Activated CD8-positive, alpha-beta T cell treated with anti-CD3 and anti-CD28 coated beads for 36 hours (primary cell): ENCODE data around the gene CRACDL. TPM values are rescaled to one million over a fixed set of nuclear protein-coding genes. Genes with fewer than 3 reads are reported as not detected.
A peak's percentile ranks its signal among the peaks of the same experiment; 100 is the strongest.
"Not testable (repeated sequence)": the region's sequence is repeated elsewhere in the genome, so short reads cannot be mapped to it uniquely, and the experiment has no call there.

Experiments used
- ATAC-seq: fragments of 200-7000 bp; cut with Tn5 transposase; one replicate; pipeline ENCODE4 v1.10.0; 2021; ENCODE audit warnings: mild to moderate bottlenecking, moderate library complexity
- CTCF ChIA-PET: fragments of 350-600 bp; sonication (Branson Sonifier 250); formaldehyde crosslinking; loops from one replicate; lab custom pipeline; 2021; ENCODE audit warnings: antibody characterized with exemption; lab: Charles Lee
- POLR2A ChIA-PET: fragments of 350-600 bp; sonication (Branson Sonifier 250); formaldehyde crosslinking; loops from one replicate; lab custom pipeline; 2021; ENCODE audit warnings: antibody characterized with exemption; lab: Charles Lee
- DNase-seq: peaks from one replicate; pipeline ENCODE4 v3.0.0-alpha.2; 2020
- H3K27ac Mint-ChIP-seq: one replicate; pipeline ENCODE4 v1.8.0; 2021; ENCODE audit warnings: mild to moderate bottlenecking, mixed read lengths
- H3K27me3 Mint-ChIP-seq: one replicate; pipeline ENCODE4 v1.8.0; 2021; ENCODE audit warnings: mixed read lengths
- H3K36me3 Mint-ChIP-seq: one replicate; pipeline ENCODE4 v1.8.0; 2021; ENCODE audit warnings: low read depth, mixed read lengths
- H3K4me1 Mint-ChIP-seq: one replicate; pipeline ENCODE4 v1.8.0; 2021; ENCODE audit warnings: low read depth, mixed read lengths
- H3K4me3 Mint-ChIP-seq: one replicate; pipeline ENCODE4 v1.8.0; 2021; ENCODE audit warnings: mild to moderate bottlenecking, moderate library complexity, mixed read lengths
- H3K9me3 Mint-ChIP-seq: one replicate; pipeline ENCODE4 v1.8.0; 2021; ENCODE audit warnings: mixed read lengths
- CTCF ChIP-seq: fragments of 200-600 bp; IDR thresholded peaks from one replicate; pipeline ENCODE4 v1.8.0; 2022; ENCODE audit warnings: antibody characterized with exemption, mild to moderate bottlenecking
- intact Hi-C: fragments of 100-400 bp; cut with micrococcal nuclease; formaldehyde crosslinking; loops from one replicate; pipeline ENCODE4 v1.10.0; 2022
- total RNA-seq, 2 experiments: library from RNA; stranded (reverse); gene quantifications; one replicate each; pipeline ENCODE4 v1.2.3, GENCODE V29; 2021

Gene CRACDL
- total RNA-seq, 2 experiments from 2014 or later = 0.09 to 0.38 TPM

- peaks cover 55% of the 10 kb centered on the region for H3K4me1 Mint-ChIP-seq
- no peak for TF ChIP-seq CTCF
- POLR2A ChIA-PET = interaction anchor here (0.6 to 1.2 kb wide), 3 partner anchors 9 to 711 kb away, joined by 3 to 4 read pairs (median 4); no protein-coding TSS in a partner anchor
- no peaks in the 10 kb centered on the region for H3K9me3 Mint-ChIP-seq
- H3K4me3 Mint-ChIP-seq = no peak overlapping the region
- intact Hi-C loops = no loop called here
- no peaks in the 10 kb centered on the region for H3K27me3 Mint-ChIP-seq
- H3K27ac Mint-ChIP-seq = peak overlapping the region; percentile 61
- DNase-seq (no peak), ATAC-seq (no peak)
- CTCF ChIA-PET = interaction anchor here (0.7 to 4.2 kb wide), 5 partner anchors 11 to 111 kb away, joined by 3 to 22 read pairs (median 3); no protein-coding TSS in a partner anchor
- H3K36me3 Mint-ChIP-seq = no peaks in the 10 kb centered on the region
Observed at GRCh38 chr2:98759827-98760625, 176.0 kb downstream of the CRACDL start.

- intact Hi-C loops = no loop called here
- H3K27me3 Mint-ChIP-seq = no peaks in the 10 kb centered on the region
- no peak for ATAC-seq
- no peak for DNase-seq
- H3K4me1 Mint-ChIP-seq = peaks cover 55% of the 10 kb centered on the region
- ChIA-PET POLR2A (interaction anchor here (0.6 to 4.3 kb wide), 4 partner anchors 11 to 710 kb away, joined by 3 to 38 read pairs (median 5); no protein-coding TSS in a partner anchor), CTCF (interaction anchor here (0.7 to 4.2 kb wide), 4 partner anchors 11 to 125 kb away, joined by 3 to 22 read pairs (median 3); no protein-coding TSS in a partner anchor)
- no peak for TF ChIP-seq CTCF
- peak overlapping the region; percentile 59 for H3K27ac Mint-ChIP-seq
- H3K4me3 Mint-ChIP-seq = no peak overlapping the region
- H3K9me3 Mint-ChIP-seq = no peaks in the 10 kb centered on the region
- H3K36me3 Mint-ChIP-seq = no peaks in the 10 kb centered on the region
Observed at GRCh38 chr2:98759338-98759737, 176.7 kb downstream of the CRACDL start.

GRCh38 chr2:98757904-98758421 lies 178.1 kb downstream of the CRACDL start:
- H3K4me3 Mint-ChIP-seq = peak overlapping the region; percentile 57
- no peaks in the 10 kb centered on the region for H3K9me3 Mint-ChIP-seq
- no peaks in the 10 kb centered on the region for H3K27me3 Mint-ChIP-seq
- H3K4me1 Mint-ChIP-seq = peaks cover 50% of the 10 kb centered on the region
- TF ChIP-seq CTCF = no peak
- peak; percentile 69 for ATAC-seq
- DNase-seq = peak; percentile 73
- intact Hi-C loops = no loop called here
- POLR2A ChIA-PET = interaction anchor here (0.6 to 4.3 kb wide), 11 partner anchors 9 to 105 kb away, joined by 3 to 38 read pairs (median 4); partner anchors contain the start of gene MGAT4A
- CTCF ChIA-PET = interaction anchor here (1.0 to 4.2 kb wide), 12 partner anchors 9 to 109 kb away, joined by 3 to 22 read pairs (median 4); no protein-coding TSS in a partner anchor
- no peaks in the 10 kb centered on the region for H3K36me3 Mint-ChIP-seq
- H3K27ac Mint-ChIP-seq = peak overlapping the region; percentile 89

- POLR2A ChIA-PET = no interaction called here
Observed at GRCh38 chr2:98753801-98754200, 182.2 kb downstream of the CRACDL start.

GRCh38 chr2:98752711-98753110 lies 183.3 kb downstream of the CRACDL start:
- H3K27ac Mint-ChIP-seq, H3K36me3 Mint-ChIP-seq, DNase-seq, H3K27me3 Mint-ChIP-seq, ATAC-seq, POLR2A ChIA-PET, H3K9me3 Mint-ChIP-seq, H3K4me3 Mint-ChIP-seq, intact Hi-C loops: not testable (repeated sequence)
- CTCF ChIA-PET = interaction anchor here (0.9 to 2.0 kb wide), 3 partner anchors 16 to 21 kb away, joined by 3 to 4 read pairs (median 3); no protein-coding TSS in a partner anchor
- peaks cover 25% of the 10 kb centered on the region for H3K4me1 Mint-ChIP-seq

More at GRCh38 chr2:98753801-98754200, 182.2 kb downstream of the CRACDL start:
- ATAC-seq (no peak), DNase-seq (no peak)
- CTCF ChIA-PET = interaction anchor here (0.7 to 2.0 kb wide), 3 partner anchors 9 to 18 kb away, joined by 3 to 4 read pairs (median 4); no protein-coding TSS in a partner anchor
- intact Hi-C loops = no loop called here
- TF ChIP-seq CTCF = no peak
- H3K4me3 Mint-ChIP-seq = no peak overlapping the region
- H3K4me1 Mint-ChIP-seq = peaks cover 23% of the 10 kb centered on the region
- no peaks in the 10 kb centered on the region for H3K36me3 Mint-ChIP-seq
- H3K27ac Mint-ChIP-seq = no peak overlapping the region
- H3K27me3 Mint-ChIP-seq = no peaks in the 10 kb centered on the region
- no peaks in the 10 kb centered on the region for H3K9me3 Mint-ChIP-seq
